HG02981 (cell line): ENCODE measurements around the gene CDK5RAP2.
"Not testable (repeated sequence)": the region's sequence is repeated elsewhere in the genome, so short reads cannot be mapped to it uniquely, and the experiment has no call there.

Source experiments
- ATAC-seq: cut with Tn5 transposase; IDR thresholded peaks from one replicate; pipeline ENCODE4 v1.9.1; 2021; ENCODE audit warnings: mild to moderate bottlenecking, moderate library complexity; ENCODE audit not compliant: unreplicated experiment

The CDK5RAP2 gene

DNA sequence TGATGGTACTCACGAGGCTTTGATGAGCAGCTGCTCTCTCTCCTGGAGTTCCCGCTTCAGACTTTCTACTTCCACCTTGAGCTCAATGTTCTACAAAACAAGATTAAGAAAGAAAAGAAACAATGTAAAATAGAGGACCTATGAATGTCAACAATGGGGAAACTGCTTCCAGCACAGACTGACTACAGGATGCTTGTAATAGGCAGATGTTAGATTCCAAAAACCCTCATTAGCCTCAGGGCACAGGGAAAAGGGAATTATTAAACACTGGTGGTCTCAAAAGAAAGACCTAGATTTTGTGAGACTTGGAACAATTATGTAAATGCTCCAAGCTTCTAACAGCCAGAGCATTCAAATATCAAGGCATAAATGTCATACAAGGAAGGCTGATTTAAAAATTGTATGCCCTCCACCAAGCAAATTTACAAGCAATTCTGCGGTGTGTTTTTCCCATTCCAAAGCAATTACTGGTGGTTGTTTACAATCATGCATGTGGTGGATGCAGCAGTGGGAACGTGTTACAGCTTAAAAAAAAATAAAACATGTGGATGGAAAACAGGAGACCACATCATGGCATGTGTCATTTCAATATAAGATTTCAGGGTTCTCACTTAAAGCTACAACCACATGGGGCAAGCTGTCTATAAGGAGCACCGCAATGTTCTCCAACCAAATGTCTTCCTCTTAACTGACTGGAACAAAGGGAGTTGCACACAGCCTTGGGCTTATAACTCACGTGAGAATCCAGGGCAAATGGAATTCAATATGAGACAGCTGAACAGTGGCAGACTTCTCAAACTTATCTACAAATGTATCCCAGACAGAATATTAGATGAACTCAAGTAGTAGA lies 34.0 kb downstream of the CDK5RAP2 start:
- no peak for ATAC-seq

GRCh38 chr9:120544441-120544840 lies 35.5 kb downstream of the CDK5RAP2 start:
- ATAC-seq = no peak

DNA sequence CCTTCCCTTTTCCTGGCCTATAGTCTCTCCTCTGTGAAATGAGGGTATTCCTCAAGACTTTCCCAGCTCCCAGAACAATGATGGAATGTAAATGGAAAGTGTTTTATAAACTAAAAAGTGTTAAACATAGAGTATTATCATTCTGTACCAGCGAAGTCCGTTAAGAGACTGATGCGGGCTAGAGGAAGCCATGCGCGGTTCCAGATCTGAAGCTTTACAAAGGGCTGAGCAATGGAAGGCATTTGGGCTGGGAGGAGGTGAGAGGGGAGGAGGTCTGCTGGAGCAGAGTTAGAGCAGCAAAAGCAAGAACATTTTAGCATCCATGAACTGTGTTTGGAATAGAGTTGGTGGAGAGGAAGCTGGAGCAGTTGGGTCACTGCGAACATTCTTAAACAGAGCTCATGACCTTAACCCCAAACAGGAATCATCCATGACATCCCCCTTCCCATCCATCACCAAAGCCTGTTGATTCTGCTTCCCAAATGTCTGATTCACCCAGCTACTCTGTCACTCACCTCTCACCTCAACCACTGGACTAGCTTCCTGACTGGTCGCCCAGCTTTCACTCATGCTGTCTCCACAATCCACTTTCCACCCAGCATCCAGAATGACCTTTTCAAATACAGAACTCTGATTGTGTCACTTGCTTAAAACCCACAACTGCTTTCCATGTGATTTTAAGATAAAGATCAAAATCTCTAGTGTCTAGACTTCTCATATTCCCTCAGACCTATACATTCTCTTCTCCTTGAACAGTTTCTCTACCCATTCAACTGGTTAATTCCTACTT lies 37.1 kb downstream of the CDK5RAP2 start:
- ATAC-seq = no peak

DNA sequence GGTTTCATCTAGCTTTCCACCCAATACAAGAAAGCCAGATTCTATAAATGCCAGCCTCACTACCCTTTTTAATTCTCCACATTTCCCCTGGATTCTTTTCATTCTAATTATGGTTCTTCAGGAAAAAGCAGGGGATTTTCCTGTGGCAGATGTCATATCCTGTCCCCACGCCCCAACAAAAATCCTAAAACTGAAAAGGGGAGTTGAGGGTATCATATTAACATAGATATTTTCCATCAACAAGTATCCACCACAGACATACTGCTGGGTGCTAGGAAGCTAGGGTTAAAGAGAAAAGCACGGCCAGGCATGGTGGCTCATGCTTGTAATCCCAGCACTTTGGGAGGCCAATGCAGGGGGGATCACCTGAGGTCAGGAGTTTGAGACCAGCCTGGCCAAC lies 38.0 kb downstream of the CDK5RAP2 start:
- ATAC-seq = no peak

DNA sequence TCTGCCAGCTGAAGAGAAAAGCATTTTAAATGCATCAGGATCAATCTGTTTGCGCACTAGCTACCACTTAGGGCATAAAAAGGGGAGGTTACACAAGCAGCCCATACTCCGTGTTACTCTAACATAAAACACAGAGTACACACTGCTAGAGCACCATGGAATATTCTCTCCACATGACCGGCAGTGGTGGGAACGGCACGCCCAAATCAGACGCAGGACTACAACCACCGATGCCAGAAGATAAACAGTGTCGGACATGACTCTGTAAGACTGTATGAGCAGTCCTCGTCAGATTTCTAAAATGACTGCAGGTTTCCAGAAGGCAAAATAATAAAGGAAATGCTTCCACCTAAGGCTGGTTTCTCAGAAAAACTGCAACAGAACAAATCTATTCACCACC lies 40.0 kb downstream of the CDK5RAP2 start:
- ATAC-seq = no peak

DNA sequence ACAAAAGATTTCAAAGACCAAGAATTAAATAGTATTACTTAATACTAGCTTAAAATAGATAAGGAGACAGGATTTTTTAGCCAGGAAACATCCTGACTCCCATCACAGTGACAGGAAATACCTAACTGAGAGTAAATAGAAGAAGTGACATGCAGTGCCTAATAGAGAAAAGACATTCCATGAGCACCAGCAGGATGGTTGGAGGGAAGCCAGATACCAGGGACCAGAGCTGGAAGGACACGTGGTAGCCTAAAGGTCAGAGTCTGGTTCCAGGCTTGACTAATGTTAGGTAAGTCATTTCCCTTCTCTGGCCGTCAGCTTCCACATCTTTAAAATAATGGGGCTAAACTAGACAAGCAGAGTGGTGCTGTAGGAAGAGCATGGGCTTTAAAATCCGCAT lies 41.6 kb downstream of the CDK5RAP2 start:
- no peak for ATAC-seq

- ATAC-seq = no peak
Observed at GRCh38 chr9:120536949-120537640, 42.9 kb downstream of the CDK5RAP2 start.

DNA sequence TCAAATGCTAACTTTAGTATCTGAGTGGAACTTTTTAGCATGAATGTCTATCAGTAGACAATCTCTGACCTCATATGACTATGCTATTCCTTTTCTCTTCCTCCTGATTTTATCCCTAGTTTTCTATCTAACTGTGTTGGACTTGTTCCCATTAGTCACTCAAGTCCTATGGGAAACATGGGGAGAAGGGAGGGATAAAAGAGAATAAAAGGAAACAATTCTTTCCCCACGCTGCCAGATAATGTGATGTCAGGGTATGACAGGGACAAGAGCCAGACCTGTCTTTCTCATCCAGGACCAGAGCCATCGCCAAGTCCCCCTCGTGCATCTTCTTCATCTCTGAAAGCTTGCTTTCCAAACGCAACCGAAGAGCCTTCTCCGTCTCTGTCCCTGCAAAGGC lies 43.9 kb downstream of the CDK5RAP2 start:
- no peak for ATAC-seq

GRCh38 chr9:120534266-120534665 lies 45.7 kb downstream of the CDK5RAP2 start:
- no peak for ATAC-seq

- ATAC-seq = no peak
Observed at GRCh38 chr9:120532891-120533290, 47.1 kb downstream of the CDK5RAP2 start.

DNA sequence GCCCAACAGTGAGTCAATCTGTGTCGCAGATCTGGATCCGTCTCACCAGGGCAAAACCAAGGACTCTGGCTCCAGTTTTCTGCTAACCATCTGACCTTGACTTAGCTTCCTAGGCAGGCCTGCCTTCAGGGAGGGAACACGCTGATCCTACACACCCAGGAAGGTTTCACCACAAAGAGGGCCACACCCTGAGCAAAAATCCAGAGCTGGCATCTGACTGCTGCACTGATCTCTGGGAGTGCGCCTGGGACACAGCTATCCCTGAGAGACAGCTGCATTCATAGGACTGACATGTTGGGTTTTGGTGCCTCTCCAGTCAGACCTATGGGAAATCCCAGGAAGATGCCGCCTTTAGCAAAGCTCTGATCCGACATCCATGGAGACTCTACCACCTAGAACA lies 47.5 kb downstream of the CDK5RAP2 start:
- ATAC-seq = no peak

DNA sequence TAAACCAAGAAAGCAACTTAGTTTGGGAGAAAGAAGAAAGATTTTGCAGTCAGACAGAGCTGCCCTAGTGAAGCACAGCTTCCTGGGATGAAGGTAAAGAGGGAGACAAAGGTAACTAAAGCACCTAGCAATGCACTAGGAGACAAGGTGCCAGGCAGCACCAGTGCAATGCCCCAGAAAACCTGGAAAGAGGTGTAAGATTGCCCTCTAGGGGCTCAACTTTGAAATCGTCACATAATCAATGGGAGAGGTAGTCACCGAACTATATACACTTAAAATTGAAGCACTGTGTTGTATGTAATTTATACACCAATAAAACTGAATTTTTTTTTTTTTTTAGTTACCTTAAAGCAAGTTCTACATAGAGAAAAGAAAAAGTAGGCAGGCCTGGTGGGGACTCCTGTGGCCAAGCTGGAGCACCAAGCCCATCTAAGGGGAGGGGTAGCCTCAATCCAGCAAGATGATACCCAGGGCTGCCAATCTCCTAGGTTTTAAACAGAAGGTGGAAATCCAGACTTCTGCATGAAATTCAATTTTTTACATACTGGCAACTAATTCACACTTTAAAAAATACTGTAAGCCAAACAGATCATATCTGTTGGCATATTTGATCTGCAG lies 48.2 kb downstream of the CDK5RAP2 start:
- no peak for ATAC-seq

DNA sequence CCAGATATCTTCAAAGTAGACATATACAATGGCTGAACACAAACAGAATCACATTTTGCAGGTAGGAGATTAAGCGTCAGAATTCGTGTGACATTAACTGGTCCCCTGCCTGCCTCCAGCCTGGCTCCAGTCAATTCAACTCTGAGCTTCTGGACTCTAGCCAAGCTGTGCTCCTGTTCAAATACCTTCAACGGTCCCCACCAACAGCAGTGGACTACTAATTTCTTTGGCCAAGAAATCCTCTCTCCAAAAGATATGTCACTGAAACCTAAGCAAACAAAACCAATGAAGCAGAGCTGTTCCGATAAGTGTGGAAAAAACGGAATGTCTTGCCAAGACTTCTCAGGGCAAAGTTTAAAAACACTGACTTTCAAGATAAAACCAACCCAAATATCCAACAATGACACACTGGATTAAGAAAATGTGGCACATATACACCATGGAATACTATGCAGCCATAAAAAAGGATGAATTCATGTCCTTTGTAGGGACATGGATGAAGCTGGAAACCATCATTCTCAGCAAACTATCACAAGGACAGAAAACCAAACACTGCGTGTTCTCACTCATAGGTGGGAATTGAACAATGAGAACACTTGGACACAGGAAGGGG lies 49.6 kb downstream of the CDK5RAP2 start:
- not testable (repeated sequence) for ATAC-seq

DNA sequence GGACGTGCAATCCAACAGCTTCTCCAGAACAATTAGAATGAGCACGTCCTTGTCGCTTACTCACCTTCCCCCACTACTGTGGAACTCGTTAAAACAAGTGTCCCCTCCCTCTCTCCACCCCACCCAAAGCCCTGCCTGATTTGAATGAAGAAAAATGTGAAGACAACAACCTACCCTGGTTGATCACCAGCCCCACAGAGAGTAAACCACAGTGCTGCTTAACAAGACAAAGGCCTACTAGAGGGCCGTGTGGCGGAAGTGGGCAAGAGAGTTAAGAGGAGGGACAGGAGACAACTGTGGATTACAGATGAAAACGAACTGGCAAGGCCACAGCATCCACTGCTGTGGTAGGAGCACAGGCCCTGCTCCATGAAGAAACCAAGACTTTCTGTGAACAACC lies 51.1 kb downstream of the CDK5RAP2 start:
- no peak for ATAC-seq

- no peak for ATAC-seq
Observed at GRCh38 chr9:120528327-120528726, 51.6 kb downstream of the CDK5RAP2 start.

GRCh38 chr9:120526534-120526933 lies 53.4 kb downstream of the CDK5RAP2 start:
- ATAC-seq = no peak

DNA sequence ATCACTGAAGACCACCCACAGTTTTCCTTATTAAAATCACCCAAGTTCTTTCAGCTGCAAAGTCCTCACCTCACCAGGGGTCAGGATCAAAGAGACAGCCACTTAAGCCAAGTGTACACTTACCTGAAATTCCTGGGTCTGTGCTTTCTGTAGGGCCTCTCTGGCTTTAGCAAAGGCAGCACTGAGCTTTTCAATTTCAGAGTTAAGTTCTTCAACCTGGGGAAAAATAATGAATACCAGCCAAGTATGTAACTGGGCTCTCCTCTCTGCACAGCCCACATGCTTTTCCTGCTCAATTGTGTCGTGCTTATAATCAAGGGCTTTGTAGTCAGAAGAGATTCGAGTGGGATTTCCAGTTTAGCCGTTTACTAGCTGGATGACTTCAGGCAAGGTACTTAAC lies 55.1 kb downstream of the CDK5RAP2 start:
- ATAC-seq = no peak

GRCh38 chr9:120524038-120524437 lies 55.9 kb downstream of the CDK5RAP2 start:
- no peak for ATAC-seq

GRCh38 chr9:120522558-120522957 lies 57.4 kb downstream of the CDK5RAP2 start:
- no peak for ATAC-seq

GRCh38 chr9:120522032-120522431 lies 57.9 kb downstream of the CDK5RAP2 start:
- no peak for ATAC-seq

GRCh38 chr9:120521101-120521500 lies 58.9 kb downstream of the CDK5RAP2 start:
- ATAC-seq = no peak
